Superior temporal gyrus (tissue), 1 donor: ENCODE results near the gene FAM76B.

ENCODE experiments used
- DNase-seq: peaks from one replicate; pipeline ENCODE4 v3.0.0-alpha.2; 2016; ENCODE audit errors: extremely low spot score

The FAM76B gene

GRCh38 chr11:95732930-95733602 is 56.5 kb downstream of the FAM76B start:
- DNase-seq, result no peak

- DNase-seq, result no peak
These were observed 60.1 kb downstream of the FAM76B start for GRCh38 chr11:95729462-95729861.

GRCh38 chr11:95728790-95729189 is 60.8 kb downstream of the FAM76B start:
- no peak for DNase-seq

GRCh38 chr11:95728094-95728493 is 61.5 kb downstream of the FAM76B start:
- DNase-seq, result no peak

- peak; percentile 65 for DNase-seq
These were observed 62.0 kb downstream of the FAM76B start for GRCh38 chr11:95727620-95728019.

GRCh38 chr11:95727111-95727510 is 62.5 kb downstream of the FAM76B start:
- DNase-seq, result peak; percentile 52

GRCh38 chr11:95725196-95725595 is 64.4 kb downstream of the FAM76B start:
- no peak for DNase-seq

- DNase-seq, result no peak
These were observed 66.1 kb downstream of the FAM76B start for GRCh38 chr11:95723361-95723942.

GRCh38 chr11:95720195-95720594 is 69.4 kb downstream of the FAM76B start:
- DNase-seq, result no peak
